ENCODE results near the gene C2orf72. TPM values are rescaled to one million over a fixed set of nuclear protein-coding genes. Genes with fewer than 3 reads are reported as not detected.
"Not testable (repeated sequence)": the region's sequence is repeated elsewhere in the genome, so short reads cannot be mapped to it uniquely, and the experiment has no call there.

The C2orf72 gene
- total RNA-seq, 1 donor from 2014 or later = 0.05 TPM

- Histone ChIP-seq H3K4me3 (no peak overlapping the region), H3K27ac (replicated peaks) (no peak overlapping the region), H3K9me3 (replicated peaks) (no peaks in the 10 kb centered on the region), H3K4me1 (no peaks in the 10 kb centered on the region), H3K36me3 (no peaks in the 10 kb centered on the region), H3K27me3 (ENCODE audit: low read depth) (peaks cover 63% of the 10 kb centered on the region)
- no peak for DNase-seq
- intact Hi-C loops (cut with micrococcal nuclease) = no loop called here
- TF ChIP-seq, protein P1, sequence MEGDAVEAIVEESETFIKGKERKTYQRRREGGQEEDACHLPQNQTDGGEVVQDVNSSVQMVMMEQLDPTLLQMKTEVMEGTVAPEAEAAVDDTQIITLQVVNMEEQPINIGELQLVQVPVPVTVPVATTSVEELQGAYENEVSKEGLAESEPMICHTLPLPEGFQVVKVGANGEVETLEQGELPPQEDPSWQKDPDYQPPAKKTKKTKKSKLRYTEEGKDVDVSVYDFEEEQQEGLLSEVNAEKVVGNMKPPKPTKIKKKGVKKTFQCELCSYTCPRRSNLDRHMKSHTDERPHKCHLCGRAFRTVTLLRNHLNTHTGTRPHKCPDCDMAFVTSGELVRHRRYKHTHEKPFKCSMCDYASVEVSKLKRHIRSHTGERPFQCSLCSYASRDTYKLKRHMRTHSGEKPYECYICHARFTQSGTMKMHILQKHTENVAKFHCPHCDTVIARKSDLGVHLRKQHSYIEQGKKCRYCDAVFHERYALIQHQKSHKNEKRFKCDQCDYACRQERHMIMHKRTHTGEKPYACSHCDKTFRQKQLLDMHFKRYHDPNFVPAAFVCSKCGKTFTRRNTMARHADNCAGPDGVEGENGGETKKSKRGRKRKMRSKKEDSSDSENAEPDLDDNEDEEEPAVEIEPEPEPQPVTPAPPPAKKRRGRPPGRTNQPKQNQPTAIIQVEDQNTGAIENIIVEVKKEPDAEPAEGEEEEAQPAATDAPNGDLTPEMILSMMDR (IDR thresholded peaks at IDR 0.05; ENCODE audit: borderline replicate concordance) = no peak
Measured at GRCh38 chr2:231018184-231018583, 19.1 kb upstream of the C2orf72 start.

DNA sequence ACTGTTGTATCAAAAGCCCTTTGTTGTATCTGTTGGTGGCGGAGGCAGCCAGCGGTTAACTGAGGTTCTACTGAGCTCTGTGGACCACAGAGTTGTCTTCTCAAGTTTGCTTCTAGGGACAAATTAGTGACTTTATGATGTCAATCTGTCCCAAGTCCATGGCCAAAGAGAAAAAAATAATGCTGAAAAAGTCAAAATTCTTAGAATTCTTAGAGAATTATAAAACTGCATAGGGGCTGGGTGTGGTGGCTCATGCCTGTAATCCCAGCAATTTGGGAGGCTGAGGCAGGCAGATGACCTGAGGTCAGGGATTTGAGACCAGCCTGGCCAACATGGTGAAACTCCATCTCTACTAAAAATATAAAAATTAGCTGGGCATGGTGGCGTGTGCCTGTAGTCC, 12.3 kb upstream of the C2orf72 start:
- intact Hi-C loops (cut with micrococcal nuclease); H3K36me3 ChIP-seq; H3K27ac ChIP-seq (replicated peaks); H3K9me3 ChIP-seq (replicated peaks); H3K4me1 ChIP-seq; DNase-seq; H3K4me3 ChIP-seq: not testable (repeated sequence)
- H3K27me3 ChIP-seq (ENCODE audit: low read depth) = peaks cover 56% of the 10 kb centered on the region

GRCh38 chr2:231028889-231029288, 8.4 kb upstream of the C2orf72 start:
- Histone ChIP-seq H3K27me3 (ENCODE audit: low read depth) (peaks cover 79% of the 10 kb centered on the region), H3K9me3 (replicated peaks) (no peaks in the 10 kb centered on the region), H3K27ac (replicated peaks) (no peak overlapping the region), H3K4me1 (no peaks in the 10 kb centered on the region), H3K36me3 (no peaks in the 10 kb centered on the region), H3K4me3 (no peak overlapping the region)
- TF ChIP-seq, protein P1 (IDR thresholded peaks at IDR 0.05; ENCODE audit: borderline replicate concordance) = no peak
- intact Hi-C loops (cut with micrococcal nuclease) = no loop called here
- DNase-seq = no peak

DNA sequence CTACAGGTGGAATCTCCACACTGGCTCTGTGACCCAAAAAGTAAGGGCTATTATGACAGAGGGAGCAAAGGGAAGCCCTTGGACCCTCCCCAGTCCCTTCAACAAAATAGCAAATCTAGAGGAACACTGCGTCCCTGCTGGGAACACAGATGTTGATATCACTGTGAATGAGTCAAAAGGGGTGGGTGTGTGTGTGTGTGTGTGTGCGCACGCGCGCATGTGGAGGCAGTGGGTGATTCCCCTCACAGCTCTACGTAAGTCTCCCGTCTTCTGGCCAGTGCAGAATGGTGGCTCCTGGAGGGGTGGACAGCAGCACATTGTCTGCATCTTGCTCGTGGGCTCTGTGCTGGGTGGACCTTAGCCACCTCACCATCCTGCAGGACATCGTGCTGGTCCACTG, 7.8 kb upstream of the C2orf72 start:
- intact Hi-C loops (cut with micrococcal nuclease) = no loop called here
- H3K4me3 ChIP-seq = no peak overlapping the region
- DNase-seq = no peak
- no peaks in the 10 kb centered on the region for H3K36me3 ChIP-seq
- TF ChIP-seq, protein P1 (IDR thresholded peaks at IDR 0.05; ENCODE audit: borderline replicate concordance) = no peak
- no peak overlapping the region for H3K27ac ChIP-seq (replicated peaks)
- H3K4me1 ChIP-seq = no peaks in the 10 kb centered on the region
- H3K27me3 ChIP-seq (ENCODE audit: low read depth) = peaks cover 80% of the 10 kb centered on the region
- H3K9me3 ChIP-seq (replicated peaks) = no peaks in the 10 kb centered on the region

GRCh38 chr2:231030725-231031124, 6.6 kb upstream of the C2orf72 start:
- Histone ChIP-seq H3K4me1 (no peaks in the 10 kb centered on the region), H3K4me3 (no peak overlapping the region), H3K36me3 (no peaks in the 10 kb centered on the region), H3K9me3 (replicated peaks) (no peaks in the 10 kb centered on the region), H3K27ac (replicated peaks) (no peak overlapping the region), H3K27me3 (ENCODE audit: low read depth) (peaks cover 81% of the 10 kb centered on the region)
- TF ChIP-seq, protein P1 (IDR thresholded peaks at IDR 0.05; ENCODE audit: borderline replicate concordance) = no peak
- intact Hi-C loops (cut with micrococcal nuclease) = no loop called here
- DNase-seq = no peak

DNA sequence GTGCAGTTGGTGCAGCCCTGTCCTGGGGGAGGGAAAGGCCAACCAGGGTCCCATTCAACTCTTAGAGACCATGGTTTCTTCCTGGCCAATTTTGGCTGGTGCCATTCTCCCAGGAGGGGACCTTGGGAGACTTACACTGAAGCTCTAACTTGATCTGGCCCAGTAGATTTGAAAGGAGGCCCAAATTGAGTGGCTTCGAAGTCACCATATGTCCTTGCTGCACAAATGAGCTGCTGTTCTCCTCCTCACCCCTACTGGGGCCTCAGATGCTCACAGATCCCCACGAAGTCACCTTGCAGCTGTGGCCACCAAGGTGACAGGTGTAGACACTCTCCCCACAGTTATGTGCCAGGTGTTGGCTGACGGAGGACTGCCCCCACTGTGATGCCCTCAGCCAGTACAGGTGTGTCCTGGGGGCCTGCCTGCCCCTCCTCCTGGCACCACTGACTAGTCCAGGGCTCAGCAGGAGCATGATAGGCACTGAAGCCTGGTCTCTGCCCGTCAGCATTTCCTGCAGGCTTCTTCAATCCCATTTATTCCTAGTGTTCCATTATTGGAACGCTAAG, 4.7 kb upstream of the C2orf72 start:
- Histone ChIP-seq H3K4me3 (no peak overlapping the region), H3K36me3 (no peaks in the 10 kb centered on the region), H3K27me3 (ENCODE audit: low read depth) (peaks cover 84% of the 10 kb centered on the region), H3K4me1 (no peaks in the 10 kb centered on the region), H3K9me3 (replicated peaks) (no peaks in the 10 kb centered on the region), H3K27ac (replicated peaks) (no peak overlapping the region)
- intact Hi-C loops (cut with micrococcal nuclease) = no loop called here
- TF ChIP-seq, protein P1 (IDR thresholded peaks at IDR 0.05; ENCODE audit: borderline replicate concordance) = no peak
- DNase-seq = no peak
